OCI-LY3 (cell line): Measurements from ENCODE around the gene PLK5.

Source experiments
- CTCF ChIP-seq: fragments of 200-600, 300-600 bp; sonication (generic); IDR thresholded peaks from 2 replicates; pipeline ENCODE4 v1.5.1; 2014; ENCODE audit warnings: antibody characterized with exemption, low read length, low read depth
- EZH2phosphoT487 ChIP-seq: fragments of 200-600 bp; shearing (Covaris generic); IDR thresholded peaks from 2 replicates; pipeline ENCODE4 v1.6.1; 2018; ENCODE audit warnings: antibody characterized with exemption, mixed run types, low read depth

- TF ChIP-seq CTCF (no peak), EZH2phosphoT487 (no peak)
Observed at GRCh38 chr19:1528596-1529429, 4.9 kb downstream of the PLK5 start.
